ENCODE data around the gene FUT7.

DNA sequence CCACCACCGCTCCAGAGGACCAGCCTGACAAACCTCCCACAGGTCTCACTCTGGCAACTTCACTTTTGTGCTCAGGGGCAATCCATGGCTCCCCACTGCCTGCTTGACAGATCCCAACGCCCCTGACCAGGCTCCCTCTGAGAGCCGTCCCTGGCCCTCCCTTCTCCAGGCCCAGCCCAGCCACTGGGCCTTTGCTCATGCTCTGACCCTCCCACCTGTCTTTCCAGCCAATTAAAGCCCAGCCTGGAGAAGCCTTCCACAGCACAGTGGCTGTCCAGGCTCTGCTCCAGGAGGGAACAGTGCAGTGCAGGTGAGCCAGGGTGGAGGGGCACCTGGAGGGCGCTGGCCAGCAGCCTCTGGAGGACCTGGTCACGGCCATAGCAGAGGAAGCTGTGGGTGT lies 18.7 kb upstream of the FUT7 start:
- TF ChIP-seq, protein P1, sequence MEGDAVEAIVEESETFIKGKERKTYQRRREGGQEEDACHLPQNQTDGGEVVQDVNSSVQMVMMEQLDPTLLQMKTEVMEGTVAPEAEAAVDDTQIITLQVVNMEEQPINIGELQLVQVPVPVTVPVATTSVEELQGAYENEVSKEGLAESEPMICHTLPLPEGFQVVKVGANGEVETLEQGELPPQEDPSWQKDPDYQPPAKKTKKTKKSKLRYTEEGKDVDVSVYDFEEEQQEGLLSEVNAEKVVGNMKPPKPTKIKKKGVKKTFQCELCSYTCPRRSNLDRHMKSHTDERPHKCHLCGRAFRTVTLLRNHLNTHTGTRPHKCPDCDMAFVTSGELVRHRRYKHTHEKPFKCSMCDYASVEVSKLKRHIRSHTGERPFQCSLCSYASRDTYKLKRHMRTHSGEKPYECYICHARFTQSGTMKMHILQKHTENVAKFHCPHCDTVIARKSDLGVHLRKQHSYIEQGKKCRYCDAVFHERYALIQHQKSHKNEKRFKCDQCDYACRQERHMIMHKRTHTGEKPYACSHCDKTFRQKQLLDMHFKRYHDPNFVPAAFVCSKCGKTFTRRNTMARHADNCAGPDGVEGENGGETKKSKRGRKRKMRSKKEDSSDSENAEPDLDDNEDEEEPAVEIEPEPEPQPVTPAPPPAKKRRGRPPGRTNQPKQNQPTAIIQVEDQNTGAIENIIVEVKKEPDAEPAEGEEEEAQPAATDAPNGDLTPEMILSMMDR (conservative IDR thresholded peaks at IDR 0.05 in 1 of 2, IDR thresholded peaks at IDR 0.05 in 1 of 2; ENCODE audit: low read depth in 1 of 2, low read length in 2 of 2): no peak
- no peak for TF ChIP-seq EZH2 (IDR thresholded peaks at IDR 0.05; ENCODE audit: low read length, missing control alignments)
